ENCODE measurements around the gene UHRF1. TPM values are rescaled to one million over a fixed set of nuclear protein-coding genes. Genes with fewer than 3 reads are reported as not detected.
A peak's percentile ranks its signal among the peaks of the same experiment; 100 is the strongest.

The UHRF1 gene
- total RNA-seq, 4 donors from 2014 or later, result 0.63 to 3.5 (median 1.0) TPM

DNA sequence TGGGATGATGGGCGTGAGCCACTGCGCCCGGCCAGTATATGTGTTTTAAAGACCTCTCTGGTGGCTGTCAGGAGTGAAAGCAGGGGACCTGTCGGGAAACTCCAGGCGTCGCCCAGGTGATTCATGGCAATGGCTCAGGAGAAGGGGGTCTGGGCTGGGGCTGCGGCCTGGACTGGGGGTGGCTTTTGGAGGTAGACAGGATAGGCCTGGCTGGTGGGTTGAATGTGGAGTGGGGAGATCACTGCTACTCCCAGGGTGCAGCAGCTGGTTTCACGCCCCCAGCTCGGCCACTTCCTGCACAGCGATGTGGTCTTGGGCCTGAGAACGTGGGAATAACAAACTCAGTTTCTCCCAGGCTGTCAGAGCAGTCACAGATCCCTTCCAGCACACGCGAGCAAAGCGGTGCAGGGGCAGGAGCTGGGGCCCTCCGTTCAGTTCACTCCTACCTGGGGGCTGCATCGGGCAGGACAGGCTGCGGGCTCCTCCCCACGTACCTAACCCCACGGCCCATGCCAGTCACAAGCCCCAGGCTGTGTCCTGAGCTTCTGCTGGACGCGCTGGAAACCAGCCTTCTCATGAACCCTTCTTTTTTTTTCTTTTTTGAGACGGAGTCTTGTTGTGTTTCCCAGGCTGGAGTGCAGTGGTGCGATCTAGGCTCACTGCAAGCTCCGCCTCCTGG is 78.5 kb downstream of the UHRF1 start:
- TF ChIP-seq, protein P1, sequence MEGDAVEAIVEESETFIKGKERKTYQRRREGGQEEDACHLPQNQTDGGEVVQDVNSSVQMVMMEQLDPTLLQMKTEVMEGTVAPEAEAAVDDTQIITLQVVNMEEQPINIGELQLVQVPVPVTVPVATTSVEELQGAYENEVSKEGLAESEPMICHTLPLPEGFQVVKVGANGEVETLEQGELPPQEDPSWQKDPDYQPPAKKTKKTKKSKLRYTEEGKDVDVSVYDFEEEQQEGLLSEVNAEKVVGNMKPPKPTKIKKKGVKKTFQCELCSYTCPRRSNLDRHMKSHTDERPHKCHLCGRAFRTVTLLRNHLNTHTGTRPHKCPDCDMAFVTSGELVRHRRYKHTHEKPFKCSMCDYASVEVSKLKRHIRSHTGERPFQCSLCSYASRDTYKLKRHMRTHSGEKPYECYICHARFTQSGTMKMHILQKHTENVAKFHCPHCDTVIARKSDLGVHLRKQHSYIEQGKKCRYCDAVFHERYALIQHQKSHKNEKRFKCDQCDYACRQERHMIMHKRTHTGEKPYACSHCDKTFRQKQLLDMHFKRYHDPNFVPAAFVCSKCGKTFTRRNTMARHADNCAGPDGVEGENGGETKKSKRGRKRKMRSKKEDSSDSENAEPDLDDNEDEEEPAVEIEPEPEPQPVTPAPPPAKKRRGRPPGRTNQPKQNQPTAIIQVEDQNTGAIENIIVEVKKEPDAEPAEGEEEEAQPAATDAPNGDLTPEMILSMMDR (IDR thresholded peaks at IDR 0.05), result no peak
- no peak for DNase-seq (ENCODE audit: low spot score)
- no peak for ATAC-seq (ENCODE audit: low FRiP score)

- no peak for DNase-seq (ENCODE audit: low spot score)
- TF ChIP-seq, protein P1 (IDR thresholded peaks at IDR 0.05), result no peak
These were observed 79.5 kb downstream of the UHRF1 start for GRCh38 chr19:4988770-4989251.

DNA sequence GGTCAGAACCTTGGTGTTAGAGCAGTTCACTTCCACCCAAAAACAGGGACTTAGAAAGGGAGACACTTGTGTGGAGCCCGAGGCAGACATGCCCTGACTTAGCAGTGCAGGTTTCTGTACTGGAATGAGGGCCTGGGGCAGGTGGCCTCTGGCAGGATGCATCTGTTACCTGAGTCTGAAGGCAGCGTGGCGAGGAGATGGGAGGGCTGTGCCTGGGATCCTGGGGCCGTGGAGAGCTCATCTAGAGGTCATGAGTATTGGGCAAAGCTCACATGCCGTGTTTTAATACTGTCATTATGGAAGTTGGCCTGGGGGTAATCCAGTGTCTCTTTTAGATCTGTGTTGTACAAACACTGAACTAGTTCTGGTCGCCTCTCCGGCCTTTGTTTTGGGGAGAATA is 81.0 kb downstream of the UHRF1 start:
- DNase-seq (ENCODE audit: low spot score), result no peak
- ATAC-seq (ENCODE audit: low FRiP score), result no peak
- TF ChIP-seq, protein P1 (IDR thresholded peaks at IDR 0.05), result no peak

More at GRCh38 chr19:4988770-4989251, 79.5 kb downstream of the UHRF1 start:
- peak; percentile 88 for ATAC-seq (ENCODE audit: low FRiP score)

- ATAC-seq (ENCODE audit: low FRiP score) (no peak), DNase-seq (ENCODE audit: low spot score) (no peak)
- TF ChIP-seq, protein P1 (IDR thresholded peaks at IDR 0.05), result no peak
These were observed 82.2 kb downstream of the UHRF1 start for GRCh38 chr19:4991538-4991937.

- TF ChIP-seq, protein P1 (IDR thresholded peaks at IDR 0.05), result no peak
- no peak for ATAC-seq (ENCODE audit: low FRiP score)
These were observed 82.8 kb downstream of the UHRF1 start for GRCh38 chr19:4991996-4992698.

GRCh38 chr19:4993683-4994082 is 84.4 kb downstream of the UHRF1 start:
- ATAC-seq (ENCODE audit: low FRiP score) (no peak), DNase-seq (ENCODE audit: low spot score) (no peak)

More at GRCh38 chr19:4991996-4992698, 82.8 kb downstream of the UHRF1 start:
- no peak for DNase-seq (ENCODE audit: low spot score)

More at GRCh38 chr19:4993683-4994082, 84.4 kb downstream of the UHRF1 start:
- TF ChIP-seq, protein P1 (IDR thresholded peaks at IDR 0.05), result no peak
